Ramos (cell line): ENCODE measurements around the gene GRK7.

ENCODE experiments used
- in situ Hi-C: fragments of 300-500 bp; cut with MboI; formaldehyde crosslinking; loops from one replicate; pipeline ENCODE4 v1.14.3; 2022; ENCODE audit warnings: low sequenced_read_pairs; ENCODE audit not compliant: unreplicated experiment

GRK7 gene, protein sequence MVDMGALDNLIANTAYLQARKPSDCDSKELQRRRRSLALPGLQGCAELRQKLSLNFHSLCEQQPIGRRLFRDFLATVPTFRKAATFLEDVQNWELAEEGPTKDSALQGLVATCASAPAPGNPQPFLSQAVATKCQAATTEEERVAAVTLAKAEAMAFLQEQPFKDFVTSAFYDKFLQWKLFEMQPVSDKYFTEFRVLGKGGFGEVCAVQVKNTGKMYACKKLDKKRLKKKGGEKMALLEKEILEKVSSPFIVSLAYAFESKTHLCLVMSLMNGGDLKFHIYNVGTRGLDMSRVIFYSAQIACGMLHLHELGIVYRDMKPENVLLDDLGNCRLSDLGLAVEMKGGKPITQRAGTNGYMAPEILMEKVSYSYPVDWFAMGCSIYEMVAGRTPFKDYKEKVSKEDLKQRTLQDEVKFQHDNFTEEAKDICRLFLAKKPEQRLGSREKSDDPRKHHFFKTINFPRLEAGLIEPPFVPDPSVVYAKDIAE (N-terminal part only)

GRCh38 chr3:141763088-141763750 lies at the start of gene GRK7:
Gene GRK7 (plus strand): TSS chr3:141763408. CDS start chr3:141778285, 14,877 bp downstream.
- in situ Hi-C loops = no loop called here

DNA sequence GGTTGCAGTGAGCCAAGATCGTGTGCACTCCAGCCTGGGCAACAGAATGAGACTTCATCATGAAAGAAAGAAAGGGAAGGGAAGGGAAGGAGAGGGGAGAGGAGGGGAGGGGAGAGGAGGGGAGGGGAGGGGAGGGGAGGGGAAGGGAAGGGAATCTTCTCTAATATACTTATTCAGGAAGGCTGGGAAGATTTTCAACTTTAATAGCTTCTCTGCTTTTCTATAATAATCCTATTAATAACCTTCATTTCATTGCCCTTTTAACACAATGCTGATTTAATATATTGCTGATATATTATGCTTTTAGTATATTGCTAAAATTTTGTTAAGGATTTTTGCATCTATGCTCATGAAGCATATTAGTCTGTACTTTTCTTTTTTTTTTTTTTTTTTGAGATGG lies 48.5 kb upstream of the GRK7 start:
- in situ Hi-C loops = no loop called here

- in situ Hi-C loops = no loop called here
Measured at GRCh38 chr3:141722081-141722480, 41.1 kb upstream of the GRK7 start.

DNA sequence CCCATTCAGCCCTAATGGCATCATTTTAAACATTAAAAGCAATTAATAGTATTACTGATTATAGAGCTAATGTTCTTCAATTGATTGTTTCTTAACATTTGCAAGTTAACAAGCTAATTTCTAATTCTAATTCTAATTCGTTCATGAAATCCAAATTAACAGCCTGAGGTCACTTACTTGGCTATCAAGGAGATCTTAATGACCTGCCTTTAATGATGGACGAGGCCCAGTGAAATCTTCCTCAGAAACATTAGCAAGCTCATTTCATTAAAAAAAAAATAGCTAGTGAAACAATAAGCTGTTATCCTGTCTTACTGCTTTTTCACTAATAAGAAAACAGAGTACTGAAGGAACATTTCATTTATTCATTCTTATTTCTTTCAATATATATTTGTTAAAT lies 40.6 kb upstream of the GRK7 start:
- in situ Hi-C loops = no loop called here

GRCh38 chr3:141723255-141723654 lies 40.0 kb upstream of the GRK7 start:
- in situ Hi-C loops = no loop called here

- in situ Hi-C loops = no loop called here
Measured at GRCh38 chr3:141724186-141724585, 39.0 kb upstream of the GRK7 start.

DNA sequence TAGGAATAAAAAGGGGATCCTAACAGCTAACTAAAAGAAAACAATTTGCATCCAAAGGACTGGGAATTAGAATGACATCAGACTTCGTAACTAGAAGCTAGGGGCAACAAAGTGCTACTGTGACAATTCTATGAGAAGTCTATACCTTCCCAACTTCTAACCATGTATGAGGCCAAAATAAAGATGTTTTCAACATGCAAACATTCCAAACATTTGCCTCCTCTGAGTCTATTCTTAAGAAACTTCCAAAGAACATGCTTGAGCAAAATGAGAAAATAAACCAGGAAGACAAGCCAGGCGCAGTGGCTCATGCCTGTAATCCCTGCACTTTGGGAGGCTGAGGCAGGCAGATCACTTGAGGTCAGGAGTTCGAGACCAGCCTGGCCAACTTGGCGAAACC lies 38.2 kb upstream of the GRK7 start:
- in situ Hi-C loops = loop anchor here (25.0 kb wide), 1 partner anchor 562 kb away; no protein-coding TSS in a partner anchor

DNA sequence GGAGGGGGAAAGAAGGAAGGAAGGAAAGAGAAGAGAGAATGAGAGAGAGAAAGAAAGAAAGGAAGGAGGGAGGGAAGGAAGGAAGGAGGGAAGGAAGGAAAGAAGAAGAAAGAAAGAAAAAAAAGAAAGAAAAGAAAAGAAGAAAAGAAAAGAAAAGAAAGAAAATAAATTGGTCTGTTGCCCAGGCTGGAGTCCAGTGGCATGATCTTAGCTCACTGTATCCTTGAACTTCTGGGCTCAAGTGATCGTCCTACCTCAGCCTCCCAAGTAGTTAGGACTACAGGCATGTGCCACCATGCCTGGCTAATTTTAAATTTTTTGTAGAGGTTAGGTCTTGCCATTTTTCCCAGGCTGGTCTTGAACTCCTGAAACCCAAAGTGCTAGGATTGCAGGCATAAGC lies 36.7 kb upstream of the GRK7 start:
- in situ Hi-C loops = loop anchor here (25.0 kb wide), 1 partner anchor 561 kb away; no protein-coding TSS in a partner anchor

DNA sequence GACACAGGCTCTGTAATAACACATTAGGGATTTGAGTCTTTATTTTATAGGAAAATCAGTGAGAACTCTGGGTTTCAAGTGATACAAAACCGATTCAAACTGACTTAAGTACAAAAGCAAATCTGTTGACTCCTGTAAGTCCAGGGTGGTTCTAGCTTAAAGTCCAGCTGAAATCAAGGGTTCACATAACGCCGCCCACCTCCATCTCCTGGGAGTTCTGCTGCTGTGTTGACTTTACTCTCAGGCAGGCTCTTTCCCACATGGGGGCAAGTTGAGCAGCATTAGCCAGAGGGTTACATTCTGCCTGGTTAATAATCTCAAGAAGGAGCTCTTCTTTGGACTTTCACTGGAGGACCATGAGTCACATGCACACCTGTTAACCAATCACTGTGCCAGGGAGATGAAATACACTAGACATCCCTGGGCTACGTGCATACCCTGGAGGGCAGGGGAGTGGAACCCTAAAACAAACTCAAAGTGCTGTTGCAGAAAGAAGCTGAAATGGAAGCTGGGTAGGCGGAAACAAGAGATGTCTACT lies 34.8 kb upstream of the GRK7 start:
- in situ Hi-C loops = loop anchor here (25.0 kb wide), 1 partner anchor 559 kb away; no protein-coding TSS in a partner anchor

DNA sequence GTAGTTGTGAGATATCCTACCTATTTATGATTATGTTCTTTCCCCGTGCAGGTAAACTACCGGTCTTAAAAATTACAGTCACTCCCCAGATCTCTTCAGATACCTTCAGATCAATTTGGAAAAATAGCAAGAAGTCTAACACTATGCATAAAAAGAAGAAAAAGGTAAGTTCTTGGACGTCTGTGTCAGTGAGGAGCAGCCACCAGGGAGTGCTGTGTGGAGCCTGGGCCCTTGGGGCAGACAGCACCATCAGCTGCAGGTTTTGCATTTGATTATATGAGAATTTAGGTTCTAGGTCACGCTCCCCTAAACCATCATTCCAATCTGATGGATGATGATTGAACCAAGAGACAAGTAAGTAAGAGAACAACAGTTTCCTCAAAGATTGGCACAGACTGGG lies 34.0 kb upstream of the GRK7 start:
- in situ Hi-C loops = loop anchor here (25.0 kb wide), 1 partner anchor 558 kb away; no protein-coding TSS in a partner anchor

GRCh38 chr3:141735176-141735575 lies 28.0 kb upstream of the GRK7 start:
- in situ Hi-C loops = loop anchor here (25.0 kb wide), 1 partner anchor 552 kb away; no protein-coding TSS in a partner anchor

GRCh38 chr3:141735770-141736465 lies 27.3 kb upstream of the GRK7 start:
- in situ Hi-C loops = loop anchor here (25.0 kb wide), 1 partner anchor 551 kb away; no protein-coding TSS in a partner anchor

DNA sequence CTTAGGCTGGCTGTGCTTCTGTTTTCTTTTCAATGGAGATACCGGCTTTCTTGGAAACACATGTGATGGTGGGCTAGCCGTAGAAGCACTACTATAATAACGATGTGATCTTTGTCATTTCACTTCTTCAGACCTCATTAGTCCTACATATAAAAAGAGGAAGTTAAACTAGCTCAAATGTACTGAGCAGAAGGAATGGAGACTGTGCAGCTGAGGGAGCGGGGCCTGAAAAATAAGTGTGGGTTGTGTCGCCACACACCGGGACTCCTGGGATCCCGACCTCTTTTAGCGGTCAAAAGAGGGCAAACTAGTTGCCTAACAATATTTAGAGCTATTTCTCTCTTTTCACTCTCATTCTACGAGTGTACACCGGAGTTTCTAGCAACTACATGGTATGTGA lies 26.1 kb upstream of the GRK7 start:
- in situ Hi-C loops = loop anchor here (25.0 kb wide), 1 partner anchor 550 kb away; no protein-coding TSS in a partner anchor

DNA sequence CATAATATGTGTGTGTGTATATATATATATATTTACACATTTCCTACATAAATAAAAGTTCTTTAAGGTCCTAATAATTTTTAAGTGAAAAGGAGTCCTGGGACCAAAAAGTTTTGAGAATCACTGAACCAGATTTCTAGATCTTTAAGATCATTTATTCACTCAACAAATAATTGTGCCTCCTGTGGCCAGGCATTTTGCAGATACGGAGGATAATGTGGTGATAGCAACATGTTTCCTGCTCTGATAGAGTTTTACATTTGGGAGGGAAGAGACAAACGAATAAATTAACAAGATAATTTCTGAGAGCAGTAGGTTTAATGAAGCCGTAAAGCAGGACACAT lies 25.6 kb upstream of the GRK7 start:
- in situ Hi-C loops = loop anchor here (25.0 kb wide), 1 partner anchor 550 kb away; no protein-coding TSS in a partner anchor

- in situ Hi-C loops = loop anchor here (25.0 kb wide), 1 partner anchor 549 kb away; no protein-coding TSS in a partner anchor
Measured at GRCh38 chr3:141738022-141738890, 25.0 kb upstream of the GRK7 start, which contains the start of gene RNF7. Gene RNF7 (plus strand): TSS chr3:141738298. CDS start chr3:141738342, 44 bp downstream.

DNA sequence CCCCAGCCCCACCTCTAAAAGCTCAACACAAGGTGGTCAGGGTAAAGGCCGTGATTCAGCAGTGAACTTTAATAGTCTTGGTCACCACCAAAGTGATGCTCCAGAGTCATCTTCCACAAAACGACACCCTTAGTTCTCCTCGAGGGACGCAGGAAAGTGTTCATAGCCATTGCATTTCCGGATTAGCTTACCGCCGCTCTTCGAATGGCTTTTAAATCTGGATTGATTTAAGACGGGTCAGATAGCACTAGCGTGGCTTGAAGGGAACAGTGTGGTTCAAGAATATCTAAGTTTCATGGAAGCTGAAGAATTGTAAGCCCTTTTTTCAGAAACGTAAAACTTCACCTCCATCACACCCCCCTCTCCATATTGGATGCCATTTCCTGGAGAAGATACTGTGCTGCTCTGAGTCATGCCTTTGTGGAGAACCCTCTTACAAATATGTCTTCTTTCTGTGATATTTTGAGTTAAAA lies 24.3 kb upstream of the GRK7 start:
- in situ Hi-C loops = loop anchor here (25.0 kb wide), 1 partner anchor 548 kb away; no protein-coding TSS in a partner anchor

DNA sequence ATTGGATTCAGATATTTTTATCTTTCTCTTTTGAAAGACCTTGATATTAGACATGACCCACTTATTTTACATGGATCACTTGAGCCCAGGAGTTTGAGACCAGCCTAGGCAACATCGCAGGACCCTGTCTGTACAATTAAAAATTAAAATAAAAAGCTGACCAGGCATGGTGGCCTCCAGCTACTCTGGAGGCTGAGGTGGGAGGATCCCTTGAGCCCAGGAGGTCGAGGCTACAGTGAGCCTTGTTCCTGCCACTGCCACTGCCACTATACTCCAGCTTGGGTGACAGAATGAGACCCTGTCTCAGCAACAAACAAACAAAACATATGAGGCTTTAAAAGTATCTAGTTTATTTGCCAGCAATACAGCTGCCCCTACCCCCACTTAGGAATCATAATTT lies 23.5 kb upstream of the GRK7 start:
- in situ Hi-C loops = loop anchor here (25.0 kb wide), 1 partner anchor 548 kb away; no protein-coding TSS in a partner anchor

DNA sequence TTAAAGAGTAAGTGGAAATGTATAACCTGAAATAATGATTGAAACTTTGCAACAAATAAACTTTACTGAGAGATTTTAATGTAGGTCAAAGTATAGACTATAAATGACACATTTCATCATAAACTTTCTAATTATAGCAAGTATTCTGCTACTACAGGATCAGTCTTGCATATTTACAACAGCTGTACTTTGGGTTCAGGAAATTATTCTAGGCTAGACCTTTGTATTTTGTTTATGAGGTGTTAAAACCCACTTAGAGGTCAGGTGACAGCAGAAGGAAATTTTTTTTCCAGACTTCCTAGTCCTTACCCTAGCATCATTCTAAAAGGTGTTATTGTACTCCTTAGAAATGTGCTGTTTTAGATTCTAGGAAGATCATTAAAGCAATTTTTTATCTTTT lies 22.9 kb upstream of the GRK7 start:
- in situ Hi-C loops = loop anchor here (25.0 kb wide), 1 partner anchor 547 kb away; no protein-coding TSS in a partner anchor

GRCh38 chr3:141743305-141743704 lies 19.9 kb upstream of the GRK7 start:
- in situ Hi-C loops = loop anchor here (25.0 kb wide), 1 partner anchor 544 kb away; no protein-coding TSS in a partner anchor
